ENCODE measurements around the gene AGPAT2.

Gene AGPAT2

DNA sequence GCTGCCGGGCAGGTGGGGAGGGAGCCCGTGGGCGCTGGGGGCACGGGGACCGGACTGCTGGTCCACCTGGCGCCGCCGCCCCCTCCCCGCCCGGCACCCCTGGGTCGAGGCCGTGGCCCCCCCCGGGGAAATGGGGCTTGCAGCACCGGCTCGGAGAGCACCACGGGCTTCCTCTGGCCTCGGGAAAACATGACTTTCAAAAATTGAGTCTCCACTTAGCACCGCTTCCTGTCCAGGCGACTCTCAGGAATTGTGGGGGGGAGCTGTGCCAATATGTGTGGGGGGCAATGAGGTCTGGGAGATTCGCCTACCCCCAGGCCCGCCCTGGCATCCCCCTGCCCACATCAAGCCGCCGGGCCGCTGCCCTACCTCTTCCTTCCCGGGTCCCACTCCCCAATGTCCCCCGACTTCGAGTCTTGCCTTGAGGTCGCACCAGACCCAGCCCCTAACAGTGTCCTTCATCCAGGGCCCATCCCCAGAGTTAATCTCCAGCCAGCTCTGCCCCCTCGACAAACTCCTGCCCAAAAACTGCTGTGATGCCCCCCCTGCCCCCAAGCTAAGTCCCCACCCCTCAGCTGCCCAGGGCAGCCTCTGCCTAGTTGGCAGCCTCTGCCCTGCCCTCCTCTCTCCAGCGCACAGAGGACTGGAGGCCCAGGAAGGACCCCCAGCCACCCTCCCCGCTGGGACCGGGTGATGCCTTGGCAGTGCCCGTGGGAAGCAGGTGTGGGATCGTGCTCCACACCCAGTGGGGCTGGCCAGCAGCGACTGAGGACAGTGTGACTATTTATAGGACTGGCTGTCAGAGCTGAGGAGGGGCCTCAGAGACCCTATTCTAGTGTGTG lies 20.7 kb downstream of the AGPAT2 start:
- Histone ChIP-seq H3K36me3 (replicated peaks; ENCODE audit: low read depth, low read length) (no peaks in the 10 kb centered on the region), H4K20me1 (ENCODE audit: insufficient read depth, low read length) (no peaks in the 10 kb centered on the region), H3K79me2 (ENCODE audit: low read length) (no peaks in the 10 kb centered on the region), H3K27ac (ENCODE audit: low read length) (no peak overlapping the region), H3K4me2 (ENCODE audit: low read length) (no peak overlapping the region), H3K9ac (ENCODE audit: low read length) (no peak overlapping the region), H3K27me3 (ENCODE audit: low read depth, low read length) (peaks cover 36% of the 10 kb centered on the region), H3K9me3 (ENCODE audit: insufficient read depth, low read length) (no peaks in the 10 kb centered on the region), H3K4me3 (ENCODE audit: low read length) (no peak overlapping the region), H3K4me1 (ENCODE audit: low read length) (no peaks in the 10 kb centered on the region), H2AFZ (ENCODE audit: low read depth, low read length) (no peak overlapping the region)
- TF ChIP-seq CTCF (IDR thresholded peaks at IDR 0.05; ENCODE audit: low read depth, low read length) (no peak), EZH2phosphoT487 (IDR thresholded peaks at IDR 0.05; ENCODE audit: low read depth) (no peak)

DNA sequence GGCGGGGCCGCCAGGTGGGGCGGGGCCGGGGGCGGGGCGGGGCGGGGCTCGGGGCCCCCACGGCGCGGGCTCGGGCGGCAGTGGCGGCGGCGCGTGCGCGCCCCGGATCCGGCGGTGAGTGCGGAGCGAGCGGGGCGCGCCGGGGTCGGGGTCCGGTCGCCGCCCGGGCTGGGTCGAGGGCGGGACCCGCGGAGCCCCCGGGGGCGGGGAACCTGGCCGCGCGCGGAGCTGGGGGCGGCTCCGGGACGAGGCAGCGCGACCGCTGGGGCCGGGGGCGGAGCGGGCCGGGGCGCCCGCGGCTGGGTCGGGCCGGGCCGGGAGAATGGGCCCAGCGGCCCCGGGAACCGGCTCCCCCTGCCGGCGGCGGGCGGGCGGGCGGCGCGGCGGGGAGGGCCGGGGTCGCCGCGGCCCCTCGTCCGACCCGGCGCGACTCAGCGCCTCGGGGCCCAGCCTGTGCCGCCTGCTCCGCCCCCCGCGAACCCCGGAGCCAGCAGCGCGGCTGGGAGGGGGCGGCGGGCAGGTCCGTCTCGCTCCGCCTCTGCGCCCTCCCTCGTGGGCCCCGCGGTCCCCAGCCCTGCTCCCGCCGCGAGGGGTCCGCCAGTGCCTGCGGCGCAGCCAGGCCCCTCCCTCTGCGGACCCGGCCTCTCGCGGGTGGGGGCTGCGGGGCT lies 21.4 kb downstream of the AGPAT2 start:
- no peaks in the 10 kb centered on the region for H3K4me1 ChIP-seq (ENCODE audit: low read length)
- H3K79me2 ChIP-seq (ENCODE audit: low read length): no peaks in the 10 kb centered on the region
- peaks cover 43% of the 10 kb centered on the region for H3K27me3 ChIP-seq (ENCODE audit: low read depth, low read length)
- no peak overlapping the region for H3K4me2 ChIP-seq (ENCODE audit: low read length)
- H2AFZ ChIP-seq (ENCODE audit: low read depth, low read length): no peak overlapping the region
- H4K20me1 ChIP-seq (ENCODE audit: insufficient read depth, low read length): no peaks in the 10 kb centered on the region
- H3K9ac ChIP-seq (ENCODE audit: low read length): no peak overlapping the region
- no peak overlapping the region for H3K27ac ChIP-seq (ENCODE audit: low read length)
- no peaks in the 10 kb centered on the region for H3K36me3 ChIP-seq (replicated peaks; ENCODE audit: low read depth, low read length)
- no peak overlapping the region for H3K4me3 ChIP-seq (ENCODE audit: low read length)
- no peaks in the 10 kb centered on the region for H3K9me3 ChIP-seq (ENCODE audit: insufficient read depth, low read length)
- no peak for TF ChIP-seq EZH2phosphoT487 (IDR thresholded peaks at IDR 0.05; ENCODE audit: low read depth)
- no peak for TF ChIP-seq CTCF (IDR thresholded peaks at IDR 0.05; ENCODE audit: low read depth, low read length)

DNA sequence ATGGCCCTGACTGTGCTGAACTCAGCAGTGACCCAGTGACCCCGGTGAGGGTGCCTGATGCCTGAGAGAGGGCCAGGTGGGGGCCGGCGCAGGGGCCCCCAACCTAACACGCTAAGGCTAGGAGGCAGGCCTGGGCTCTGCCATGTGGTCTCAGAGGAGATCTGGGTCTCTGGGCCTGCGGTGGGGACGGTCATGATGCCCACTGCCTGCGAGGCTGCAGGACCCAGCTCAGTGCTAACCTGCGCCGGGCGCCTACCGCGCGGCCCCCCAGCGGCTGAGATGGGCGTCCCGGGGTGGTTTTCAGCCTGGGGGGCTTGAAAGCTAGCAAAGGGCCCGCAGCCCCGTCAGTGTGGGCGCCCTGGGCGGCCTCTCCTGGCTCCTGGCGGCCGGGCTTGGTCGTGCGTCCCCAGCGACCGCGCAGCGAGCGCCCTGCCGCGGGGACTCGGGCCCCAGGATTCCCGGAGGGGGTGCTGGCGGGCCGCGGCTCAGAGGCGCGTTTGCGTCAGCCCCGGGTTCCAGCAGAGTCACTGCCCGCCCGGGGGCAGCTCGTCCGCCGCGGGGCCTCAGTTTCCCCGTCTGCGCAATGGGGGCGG lies 22.1 kb downstream of the AGPAT2 start:
- H3K4me2 ChIP-seq (ENCODE audit: low read length): no peak overlapping the region
- H3K36me3 ChIP-seq (replicated peaks; ENCODE audit: low read depth, low read length): no peaks in the 10 kb centered on the region
- TF ChIP-seq EZH2phosphoT487 (IDR thresholded peaks at IDR 0.05; ENCODE audit: low read depth): no peak
- no peak for TF ChIP-seq CTCF (IDR thresholded peaks at IDR 0.05; ENCODE audit: low read depth, low read length)
- no peaks in the 10 kb centered on the region for H4K20me1 ChIP-seq (ENCODE audit: insufficient read depth, low read length)
- H3K27me3 ChIP-seq (ENCODE audit: low read depth, low read length): peaks cover 43% of the 10 kb centered on the region
- no peak overlapping the region for H3K27ac ChIP-seq (ENCODE audit: low read length)
- H2AFZ ChIP-seq (ENCODE audit: low read depth, low read length): no peak overlapping the region
- no peaks in the 10 kb centered on the region for H3K9me3 ChIP-seq (ENCODE audit: insufficient read depth, low read length)
- no peaks in the 10 kb centered on the region for H3K4me1 ChIP-seq (ENCODE audit: low read length)
- no peak overlapping the region for H3K9ac ChIP-seq (ENCODE audit: low read length)
- no peaks in the 10 kb centered on the region for H3K79me2 ChIP-seq (ENCODE audit: low read length)
- H3K4me3 ChIP-seq (ENCODE audit: low read length): no peak overlapping the region
